Liver (tissue), 9 donors: ENCODE results near the gene STXBP1. TPM values are rescaled to one million over a fixed set of nuclear protein-coding genes. Genes with fewer than 3 reads are reported as not detected.

Experiments
- DNase-seq: peaks from one replicate; pipeline ENCODE4 v3.0.0-alpha.2; 2017; ENCODE audit warnings: low spot score
- H3K27ac ChIP-seq, 2 donors: one replicate each; pipeline ENCODE4 v1.7.0; 2013; ENCODE audit warnings: inconsistent platforms in 2 of 2, low read length in 2 of 2, control low read depth in 1 of 2, low read depth in 1 of 2, mild to moderate bottlenecking in 1 of 2
- H3K27me3 ChIP-seq, 4 donors: one replicate each; pipeline versions ENCODE4 v1.6.1 to v1.7.0; 2013; ENCODE audit warnings: low read length in 3 of 4, inconsistent platforms in 1 of 4, mild to moderate bottlenecking in 1 of 4, moderate library complexity in 1 of 4; ENCODE audit not compliant: control insufficient read depth in 4 of 4, insufficient read depth in 4 of 4
- H3K36me3 ChIP-seq, 4 donors: one replicate each; pipeline versions ENCODE4 v1.6.1 to v1.7.0; 2013; ENCODE audit warnings: low read length in 3 of 4, mild to moderate bottlenecking in 3 of 4, low read depth in 1 of 4, moderate library complexity in 1 of 4; ENCODE audit not compliant: control insufficient read depth in 4 of 4, insufficient read depth in 3 of 4
- H3K4me1 ChIP-seq, 4 donors: one replicate each; pipeline versions ENCODE4 v1.6.1 to v1.7.0; 2013; ENCODE audit warnings: low read length in 3 of 4, mild to moderate bottlenecking in 3 of 4, moderate library complexity in 1 of 4; ENCODE audit not compliant: control insufficient read depth in 4 of 4, insufficient read depth in 4 of 4
- H3K4me3 ChIP-seq, 3 donors: one replicate each; pipeline versions ENCODE4 v1.6.1 to v1.7.0; 2013; ENCODE audit warnings: low read length in 3 of 3, control low read depth in 1 of 3, low read depth in 1 of 3, mild to moderate bottlenecking in 1 of 3
- H3K9ac ChIP-seq, 2 donors: one replicate each; pipeline ENCODE4 v1.7.0; 2013; ENCODE audit warnings: low read length in 2 of 2, mild to moderate bottlenecking in 2 of 2, moderate library complexity in 2 of 2, control low read depth in 1 of 2, low read depth in 1 of 2
- H3K9me3 ChIP-seq, 4 donors: one replicate each; pipeline versions ENCODE4 v1.6.1 to v1.7.0; 2013; ENCODE audit warnings: low read length in 3 of 4; ENCODE audit not compliant: control insufficient read depth in 4 of 4
- EGR1 ChIP-seq, 2 donors: IDR thresholded peaks; 2 replicates each; pipeline ENCODE4 v1.6.1; 2016 to 2018; ENCODE audit warnings: antibody characterized with exemption in 2 of 2, low read depth in 2 of 2
- FOXA1 ChIP-seq: IDR thresholded peaks from 2 replicates; pipeline ENCODE4 v1.6.1; 2016; ENCODE audit warnings: antibody characterized with exemption
- FOXA2 ChIP-seq: IDR thresholded peaks from 2 replicates; pipeline ENCODE4 v1.6.1; 2016; ENCODE audit warnings: antibody characterized with exemption
- GABPA ChIP-seq, 2 donors: IDR thresholded peaks in 1 of 2; conservative IDR thresholded peaks in 1 of 2; 2 replicates each; pipeline ENCODE4 v1.6.1; 2016; ENCODE audit warnings: antibody characterized with exemption in 2 of 2, mild to moderate bottlenecking in 1 of 2, moderate library complexity in 1 of 2
- HNF4A ChIP-seq, 2 donors: conservative IDR thresholded peaks; 2 replicates each; pipeline ENCODE4 v1.6.1; 2016; ENCODE audit warnings: antibody characterized with exemption in 2 of 2, mild to moderate bottlenecking in 2 of 2
- HNF4G ChIP-seq: IDR thresholded peaks from 2 replicates; pipeline ENCODE4 v1.6.1; 2016; ENCODE audit warnings: antibody characterized with exemption
- JUND ChIP-seq, 2 donors: IDR thresholded peaks; 2 replicates each; pipeline ENCODE4 v1.6.1; 2016; ENCODE audit warnings: antibody characterized with exemption in 2 of 2
- NR2F2 ChIP-seq: IDR thresholded peaks from 2 replicates; pipeline ENCODE4 v1.6.1; 2016; ENCODE audit warnings: antibody characterized with exemption
- RAD21 ChIP-seq, 2 donors: IDR thresholded peaks; 2 replicates each; pipeline ENCODE4 v1.6.1; 2016; ENCODE audit warnings: antibody characterized with exemption in 2 of 2, mild to moderate bottlenecking in 2 of 2
- SP1 ChIP-seq: IDR thresholded peaks from 2 replicates; pipeline ENCODE4 v1.6.1; 2018; ENCODE audit warnings: antibody characterized with exemption, mild to moderate bottlenecking
- YY1 ChIP-seq: IDR thresholded peaks from 2 replicates; pipeline ENCODE4 v1.6.1; 2016; ENCODE audit warnings: antibody characterized with exemption, mild to moderate bottlenecking
- WGBS: extraction: QIAGEN DNeasy Blood & Tissue Kit; methylation state at CpG from one replicate; pipeline ENCODE4 v1.1.7; 2013; 5-methylcytosine and 5-hydroxymethylcytosine counted together
- polyA plus RNA-seq, 2 donors: library from polyadenylated mRNA; stranded (reverse) in 1 of 2; unstranded in 1 of 2; fragments of 200-250 nt in 1 of 2; fragments of >200 nt in 1 of 2; fragmentation: Nextera tagmentation in 1 of 2; extraction: Ambion mirVana in 1 of 2; gene quantifications; one replicate each; pipeline versions ENCODE4 v1.2.1 to v1.2.3, GENCODE V29; 2013 to 2015
- total RNA-seq, 2 donors: library from RNA; depleted of rRNA; stranded (reverse); fragments of >200 nt; gene quantifications; one replicate each; pipeline ENCODE4 v1.2.3, GENCODE V29; 2014
- TF ChIP-seq, protein P1 (sequence below): fragments of 150-350 bp; IDR thresholded peaks from 2 replicates; pipeline ENCODE4 v1.5.1; 2017; ENCODE audit warnings: improper control_type of control experiment, low read depth, low read length; ENCODE audit not compliant: missing input control
- TF ChIP-seq, protein P2 (sequence below): IDR thresholded peaks from 2 replicates; pipeline ENCODE4 v1.6.1; 2016; ENCODE audit warnings: antibody characterized with exemption, mild to moderate bottlenecking
- TF ChIP-seq, protein P3 (sequence below): IDR thresholded peaks from 2 replicates; pipeline ENCODE4 v1.6.1; 2016; ENCODE audit warnings: antibody characterized with exemption
- TF ChIP-seq, protein P4 (sequence below): IDR thresholded peaks from 2 replicates; pipeline ENCODE4 v1.6.1; 2016; ENCODE audit warnings: antibody characterized with exemption
- donor health status: healthy.
- donor health status: healthy.
- donor health status: healthy.
- donor health status: healthy.
- donor health status: healthy.

STXBP1 gene
- total and polyA plus RNA-seq, 4 donors = 1.7 to 4.6 (median 2.3) TPM

DNA sequence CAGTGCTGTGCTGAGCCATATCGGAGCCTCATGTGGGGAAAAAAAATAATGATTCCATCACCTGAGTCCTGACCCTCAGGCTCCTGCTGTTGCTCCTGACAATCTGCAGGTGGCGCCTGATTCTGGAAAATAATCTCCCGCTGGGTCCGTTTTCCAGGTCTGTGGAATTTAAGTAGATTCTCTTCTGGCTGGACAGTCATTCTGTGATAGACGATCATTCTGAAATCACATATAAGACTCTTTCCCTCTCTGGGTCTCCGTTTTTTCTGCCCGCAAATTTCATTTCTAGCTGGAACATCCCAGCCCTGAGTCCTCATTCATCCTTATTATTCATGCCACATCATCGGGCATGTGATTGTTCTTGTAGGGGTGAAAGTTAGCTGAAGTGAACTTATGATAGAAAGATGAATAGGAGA is 22.1 kb upstream of the STXBP1 start:
- peak; percentile 94 to 96 for TF ChIP-seq RAD21 (IDR thresholded peaks at IDR 0.05)
- TF ChIP-seq, protein P1, sequence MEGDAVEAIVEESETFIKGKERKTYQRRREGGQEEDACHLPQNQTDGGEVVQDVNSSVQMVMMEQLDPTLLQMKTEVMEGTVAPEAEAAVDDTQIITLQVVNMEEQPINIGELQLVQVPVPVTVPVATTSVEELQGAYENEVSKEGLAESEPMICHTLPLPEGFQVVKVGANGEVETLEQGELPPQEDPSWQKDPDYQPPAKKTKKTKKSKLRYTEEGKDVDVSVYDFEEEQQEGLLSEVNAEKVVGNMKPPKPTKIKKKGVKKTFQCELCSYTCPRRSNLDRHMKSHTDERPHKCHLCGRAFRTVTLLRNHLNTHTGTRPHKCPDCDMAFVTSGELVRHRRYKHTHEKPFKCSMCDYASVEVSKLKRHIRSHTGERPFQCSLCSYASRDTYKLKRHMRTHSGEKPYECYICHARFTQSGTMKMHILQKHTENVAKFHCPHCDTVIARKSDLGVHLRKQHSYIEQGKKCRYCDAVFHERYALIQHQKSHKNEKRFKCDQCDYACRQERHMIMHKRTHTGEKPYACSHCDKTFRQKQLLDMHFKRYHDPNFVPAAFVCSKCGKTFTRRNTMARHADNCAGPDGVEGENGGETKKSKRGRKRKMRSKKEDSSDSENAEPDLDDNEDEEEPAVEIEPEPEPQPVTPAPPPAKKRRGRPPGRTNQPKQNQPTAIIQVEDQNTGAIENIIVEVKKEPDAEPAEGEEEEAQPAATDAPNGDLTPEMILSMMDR = peak; percentile 99
- TF ChIP-seq, protein P2, sequence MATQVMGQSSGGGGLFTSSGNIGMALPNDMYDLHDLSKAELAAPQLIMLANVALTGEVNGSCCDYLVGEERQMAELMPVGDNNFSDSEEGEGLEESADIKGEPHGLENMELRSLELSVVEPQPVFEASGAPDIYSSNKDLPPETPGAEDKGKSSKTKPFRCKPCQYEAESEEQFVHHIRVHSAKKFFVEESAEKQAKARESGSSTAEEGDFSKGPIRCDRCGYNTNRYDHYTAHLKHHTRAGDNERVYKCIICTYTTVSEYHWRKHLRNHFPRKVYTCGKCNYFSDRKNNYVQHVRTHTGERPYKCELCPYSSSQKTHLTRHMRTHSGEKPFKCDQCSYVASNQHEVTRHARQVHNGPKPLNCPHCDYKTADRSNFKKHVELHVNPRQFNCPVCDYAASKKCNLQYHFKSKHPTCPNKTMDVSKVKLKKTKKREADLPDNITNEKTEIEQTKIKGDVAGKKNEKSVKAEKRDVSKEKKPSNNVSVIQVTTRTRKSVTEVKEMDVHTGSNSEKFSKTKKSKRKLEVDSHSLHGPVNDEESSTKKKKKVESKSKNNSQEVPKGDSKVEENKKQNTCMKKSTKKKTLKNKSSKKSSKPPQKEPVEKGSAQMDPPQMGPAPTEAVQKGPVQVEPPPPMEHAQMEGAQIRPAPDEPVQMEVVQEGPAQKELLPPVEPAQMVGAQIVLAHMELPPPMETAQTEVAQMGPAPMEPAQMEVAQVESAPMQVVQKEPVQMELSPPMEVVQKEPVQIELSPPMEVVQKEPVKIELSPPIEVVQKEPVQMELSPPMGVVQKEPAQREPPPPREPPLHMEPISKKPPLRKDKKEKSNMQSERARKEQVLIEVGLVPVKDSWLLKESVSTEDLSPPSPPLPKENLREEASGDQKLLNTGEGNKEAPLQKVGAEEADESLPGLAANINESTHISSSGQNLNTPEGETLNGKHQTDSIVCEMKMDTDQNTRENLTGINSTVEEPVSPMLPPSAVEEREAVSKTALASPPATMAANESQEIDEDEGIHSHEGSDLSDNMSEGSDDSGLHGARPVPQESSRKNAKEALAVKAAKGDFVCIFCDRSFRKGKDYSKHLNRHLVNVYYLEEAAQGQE = no peak
- no peak for TF ChIP-seq SP1
- no peak for TF ChIP-seq HNF4G
- TF ChIP-seq NR2F2 = peak; percentile 24
- TF ChIP-seq FOXA1 = no peak
- no peak for TF ChIP-seq GABPA (IDR thresholded peaks at IDR 0.05 in 1 of 2, conservative IDR thresholded peaks at IDR 0.05 in 1 of 2)
- H3K27me3 ChIP-seq = no peaks in the 10 kb centered on the region
- no peak overlapping the region for H3K27ac ChIP-seq
- no peaks in the 10 kb centered on the region for H3K9me3 ChIP-seq
- H3K4me1 ChIP-seq = no peaks in the 10 kb centered on the region
- DNase-seq = peak; percentile 62
- WGBS = 10% methylated on average over 8 of the region's 8 CpGs
- H3K4me3 ChIP-seq = no peak overlapping the region
- H3K36me3 ChIP-seq = no peaks in the 10 kb centered on the region
- H3K9ac ChIP-seq = no peak overlapping the region

DNA sequence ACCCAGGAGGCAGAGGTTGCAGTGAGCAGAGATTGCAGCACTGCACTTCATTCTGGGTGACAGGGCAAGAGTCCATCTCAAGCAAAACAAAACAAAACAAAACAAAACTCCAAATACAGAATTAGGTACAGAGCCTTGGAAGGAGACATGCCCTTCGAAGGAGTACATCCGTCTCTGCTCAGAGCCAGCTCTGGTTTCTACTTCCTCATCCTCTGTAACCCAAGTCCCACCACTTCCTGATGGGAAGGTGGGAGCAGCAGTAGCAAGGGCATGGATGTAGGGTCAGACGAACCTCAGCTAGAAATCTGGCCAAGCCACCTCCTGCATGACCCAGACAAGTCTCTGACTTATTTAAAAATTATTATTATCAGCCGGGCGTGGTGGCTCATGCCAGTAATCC is 16.5 kb upstream of the STXBP1 start:
- TF ChIP-seq EGR1 (IDR thresholded peaks at IDR 0.05; ENCODE audit: low read depth in 2 of 2) (no peak), RAD21 (IDR thresholded peaks at IDR 0.05) (no peak), HNF4A (conservative IDR thresholded peaks at IDR 0.05) (no peak), JUND (IDR thresholded peaks at IDR 0.05) (no peak), FOXA1 (no peak), GABPA (IDR thresholded peaks at IDR 0.05 in 1 of 2, conservative IDR thresholded peaks at IDR 0.05 in 1 of 2) (no peak), YY1 (no peak), NR2F2 (no peak), HNF4G (no peak), FOXA2 (no peak)
- TF ChIP-seq, protein P3, sequence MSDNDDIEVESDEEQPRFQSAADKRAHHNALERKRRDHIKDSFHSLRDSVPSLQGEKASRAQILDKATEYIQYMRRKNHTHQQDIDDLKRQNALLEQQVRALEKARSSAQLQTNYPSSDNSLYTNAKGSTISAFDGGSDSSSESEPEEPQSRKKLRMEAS = no peak
- TF ChIP-seq, protein P1 = no peak
- TF ChIP-seq, protein P4, sequence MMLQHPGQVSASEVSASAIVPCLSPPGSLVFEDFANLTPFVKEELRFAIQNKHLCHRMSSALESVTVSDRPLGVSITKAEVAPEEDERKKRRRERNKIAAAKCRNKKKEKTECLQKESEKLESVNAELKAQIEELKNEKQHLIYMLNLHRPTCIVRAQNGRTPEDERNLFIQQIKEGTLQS = no peak
- TF ChIP-seq, protein P2 = no peak
- Histone ChIP-seq H3K4me3 (no peak overlapping the region), H3K9ac (no peak overlapping the region), H3K36me3 (peaks cover 0 to 1% (median 0%) of the 10 kb centered on the region in 4 donors), H3K4me1 (no peaks in the 10 kb centered on the region), H3K27me3 (no peaks in the 10 kb centered on the region), H3K9me3 (no peaks in the 10 kb centered on the region), H3K27ac (no peak overlapping the region)
- no peak for DNase-seq
- 70% methylated on average over 5 of the region's 5 CpGs for WGBS
